HepG2 (cell line): Measurements from ENCODE around the gene TCF7L2. TPM values are rescaled to one million over a fixed set of nuclear protein-coding genes. Genes with fewer than 3 reads are reported as not detected.

Source experiments
- DZIP1 ChIP-seq: sonication (generic); formaldehyde crosslinking; IDR thresholded peaks from 2 replicates; pipeline ENCODE4 v1.5.0; 2020; ENCODE audit warnings: mild to moderate bottlenecking, missing genetic modification reagents
- FOSL1 ChIP-seq: sonication (generic); formaldehyde crosslinking; IDR thresholded peaks from 2 replicates; pipeline ENCODE4 v1.9.0; 2021; ENCODE audit warnings: missing genetic modification reagents, borderline replicate concordance
- GPBP1L1 ChIP-seq: sonication (generic); formaldehyde crosslinking; IDR thresholded peaks from 2 replicates; pipeline ENCODE4 v1.5.0; 2020; ENCODE audit warnings: mild to moderate bottlenecking, missing genetic modification reagents
- KAT8 ChIP-seq: IDR thresholded peaks from 2 replicates; pipeline ENCODE4 v1.6.1; 2016; ENCODE audit warnings: missing genetic modification reagents, missing compliant biosample characterization
- MTF1 ChIP-seq: sonication (generic); formaldehyde crosslinking; IDR thresholded peaks from 2 replicates; pipeline ENCODE4 v1.5.0; 2020; ENCODE audit warnings: missing genetic modification reagents
- POGK ChIP-seq: sonication (generic); formaldehyde crosslinking; conservative IDR thresholded peaks from 2 replicates; pipeline ENCODE4 v1.8.0; 2022; ENCODE audit warnings: mild to moderate bottlenecking, moderate library complexity, missing genetic modification reagents
- RARA ChIP-seq: IDR thresholded peaks from 2 replicates; pipeline ENCODE4 v1.6.1; 2016; ENCODE audit warnings: missing genetic modification reagents, missing compliant biosample characterization
- U2AF1 ChIP-seq: fragments of 200-400 bp; formaldehyde crosslinking; optimal IDR thresholded peaks from 2 replicates; pipeline ENCODE3; 2017; ENCODE audit warnings: mild to moderate bottlenecking, low read depth, low read length
- ZHX1 ChIP-seq: sonication (generic); formaldehyde crosslinking; IDR thresholded peaks from 2 replicates; pipeline ENCODE4 v1.8.1; 2022; ENCODE audit warnings: low read depth, mild to moderate bottlenecking, missing genetic modification reagents
- ZNF235 ChIP-seq: sonication (generic); formaldehyde crosslinking; IDR thresholded peaks from 2 replicates; pipeline ENCODE4 v1.8.1; 2023; ENCODE audit warnings: mild to moderate bottlenecking, missing genetic modification reagents, borderline replicate concordance
- ZNF547 ChIP-seq: sonication (generic); formaldehyde crosslinking; IDR thresholded peaks from 2 replicates; pipeline ENCODE4 v1.5.1; 2020; ENCODE audit warnings: mild to moderate bottlenecking, missing genetic modification reagents
- ZNF557 ChIP-seq: sonication (generic); formaldehyde crosslinking; IDR thresholded peaks from 2 replicates; pipeline ENCODE4 v1.4.0; 2020; ENCODE audit warnings: missing genetic modification reagents
- ZNF788 ChIP-seq: sonication (generic); formaldehyde crosslinking; IDR thresholded peaks from 2 replicates; pipeline ENCODE4 v1.5.0; 2020; ENCODE audit warnings: mild to moderate bottlenecking, missing genetic modification reagents, borderline replicate concordance
- polyA plus RNA-seq, 8 experiments: library from polyadenylated mRNA; depleted of rRNA in 3 of 8; stranded (reverse) in 7 of 8; unstranded in 1 of 8; fragments of >200 nt; fragmentation: Illumina TruSeq in 4 of 8; extraction: Trizol in 4 of 8; gene quantifications; 2 replicates each; pipeline versions ENCODE4 v1.2.1 to v1.2.3, GENCODE V29; 2011 to 2016; ENCODE audit warnings: low read depth in 4 of 8, missing spikeins in 1 of 8, mixed read lengths in 1 of 8; ENCODE audit not compliant: insufficient read depth in 1 of 8
- total RNA-seq, 5 experiments: library from RNA; depleted of rRNA; stranded (reverse); fragments of >200 nt; fragmentation: Illumina TruSeq; extraction: Trizol; gene quantifications; 2 replicates each; pipeline ENCODE4 v1.2.3, GENCODE V29; 2016; ENCODE audit warnings: low read depth in 1 of 5

Gene TCF7L2
- total and polyA plus RNA-seq, 2 of the 13 experiments (the other 11 are each of a cell fraction or from before 2014, with no cell fraction given): 3.9 to 13.7 TPM

DNA sequence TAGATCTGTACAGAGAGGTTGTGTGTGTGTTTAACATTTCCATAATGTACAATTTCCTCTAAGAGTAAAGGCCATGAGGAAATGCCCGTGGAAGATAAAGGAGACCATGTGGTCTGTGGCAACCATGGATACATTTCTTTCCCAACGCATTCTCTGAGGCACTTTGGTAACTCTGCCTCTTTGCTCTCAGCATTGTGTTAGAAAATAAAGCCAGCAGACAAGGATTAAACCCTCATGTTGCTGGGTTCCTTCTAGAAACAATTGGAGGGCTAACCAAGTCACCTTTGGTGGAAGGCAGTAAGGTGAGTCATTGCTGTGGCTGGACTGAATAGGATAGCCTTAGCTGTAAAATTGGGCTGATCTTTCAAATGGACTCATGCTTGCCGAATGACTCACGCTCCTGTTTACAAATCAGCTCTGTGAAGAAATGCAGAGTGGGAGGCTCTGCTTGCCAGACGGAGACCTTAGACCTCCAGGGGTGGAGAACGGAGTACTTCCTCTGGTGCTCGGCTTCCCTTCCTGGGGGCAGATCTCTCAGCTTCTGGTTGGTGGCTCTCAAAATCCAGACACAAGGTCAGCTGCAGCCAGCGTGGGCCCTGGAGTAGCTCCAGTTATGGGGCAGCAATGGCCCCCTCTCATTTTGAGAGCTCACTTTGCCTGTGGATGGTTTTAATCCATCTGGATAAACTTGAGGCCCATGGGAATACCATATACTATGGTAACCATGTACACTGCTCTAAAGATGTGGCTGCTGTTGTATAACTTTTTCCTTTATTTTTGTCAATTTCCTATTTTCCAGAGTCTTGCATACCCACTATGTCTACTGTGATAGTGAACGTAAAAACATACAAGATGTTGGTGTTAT is 137.3 kb downstream of the TCF7L2 start (continued):
- TF ChIP-seq DZIP1 (no peak), U2AF1 (no peak), ZHX1 (CRISPR knock-in tag) (no peak), FOSL1 (CRISPR knock-in tag) (peak; percentile 99), ZNF235 (CRISPR knock-in tag) (no peak), RARA (CRISPR knock-in tag) (peak; percentile 89), ZNF547 (CRISPR knock-in tag) (no peak), GPBP1L1 (no peak), POGK (no peak), MTF1 (no peak), KAT8 (CRISPR knock-in tag) (peak; percentile 74; the same call in 1 of the 2 replicates), ZNF788 (CRISPR knock-in tag) (no peak; the same call in 1 of the 2 replicates), ZNF557 (CRISPR knock-in tag) (no peak)
